ENCODE data around the gene ETS1.

Gene ETS1

DNA sequence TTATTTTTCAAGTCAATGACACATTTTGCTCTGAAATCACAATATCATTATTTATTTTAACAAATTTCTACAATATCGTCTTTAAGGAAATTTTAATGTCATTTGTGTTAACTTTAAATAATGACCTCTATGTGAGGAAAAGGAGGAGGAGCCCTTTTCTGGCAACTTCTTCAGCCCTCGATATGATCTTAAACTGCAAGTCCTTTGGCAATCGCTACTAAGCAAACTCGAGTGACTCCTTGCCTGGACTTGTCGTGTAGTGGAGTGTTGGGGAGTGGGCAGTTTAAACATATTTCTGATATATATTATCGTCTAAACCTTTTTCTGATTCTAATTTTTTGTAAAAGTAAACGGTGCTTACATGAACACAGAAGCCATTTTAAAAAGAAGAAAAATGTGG, 16.7 kb downstream of the ETS1 start:
- Histone ChIP-seq H2AFZ (ENCODE audit: low read depth) (no peak overlapping the region), H4K20me1 (ENCODE audit: insufficient read depth) (no peaks in the 10 kb centered on the region), H3K27me3 (ENCODE audit: insufficient read depth, low read depth) (no peaks in the 10 kb centered on the region), H3K4me3 (IDR thresholded peaks at IDR 0.05; ENCODE audit: insufficient read depth, low read depth, low read length) (no peak overlapping the region), H3K9ac (no peak overlapping the region), H3K4me2 (no peak overlapping the region), H3K36me3 (ENCODE audit: insufficient read depth) (no peaks in the 10 kb centered on the region), H3K79me2 (ENCODE audit: insufficient read depth, low read depth) (no peaks in the 10 kb centered on the region), H3K27ac (no peak overlapping the region), H3K4me1 (ENCODE audit: low read depth, poor library complexity, severe bottlenecking) (no peaks in the 10 kb centered on the region)
- TF ChIP-seq, protein P1, sequence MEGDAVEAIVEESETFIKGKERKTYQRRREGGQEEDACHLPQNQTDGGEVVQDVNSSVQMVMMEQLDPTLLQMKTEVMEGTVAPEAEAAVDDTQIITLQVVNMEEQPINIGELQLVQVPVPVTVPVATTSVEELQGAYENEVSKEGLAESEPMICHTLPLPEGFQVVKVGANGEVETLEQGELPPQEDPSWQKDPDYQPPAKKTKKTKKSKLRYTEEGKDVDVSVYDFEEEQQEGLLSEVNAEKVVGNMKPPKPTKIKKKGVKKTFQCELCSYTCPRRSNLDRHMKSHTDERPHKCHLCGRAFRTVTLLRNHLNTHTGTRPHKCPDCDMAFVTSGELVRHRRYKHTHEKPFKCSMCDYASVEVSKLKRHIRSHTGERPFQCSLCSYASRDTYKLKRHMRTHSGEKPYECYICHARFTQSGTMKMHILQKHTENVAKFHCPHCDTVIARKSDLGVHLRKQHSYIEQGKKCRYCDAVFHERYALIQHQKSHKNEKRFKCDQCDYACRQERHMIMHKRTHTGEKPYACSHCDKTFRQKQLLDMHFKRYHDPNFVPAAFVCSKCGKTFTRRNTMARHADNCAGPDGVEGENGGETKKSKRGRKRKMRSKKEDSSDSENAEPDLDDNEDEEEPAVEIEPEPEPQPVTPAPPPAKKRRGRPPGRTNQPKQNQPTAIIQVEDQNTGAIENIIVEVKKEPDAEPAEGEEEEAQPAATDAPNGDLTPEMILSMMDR (conservative IDR thresholded peaks at IDR 0.05; ENCODE audit: low read depth, low read length), result no peak

DNA sequence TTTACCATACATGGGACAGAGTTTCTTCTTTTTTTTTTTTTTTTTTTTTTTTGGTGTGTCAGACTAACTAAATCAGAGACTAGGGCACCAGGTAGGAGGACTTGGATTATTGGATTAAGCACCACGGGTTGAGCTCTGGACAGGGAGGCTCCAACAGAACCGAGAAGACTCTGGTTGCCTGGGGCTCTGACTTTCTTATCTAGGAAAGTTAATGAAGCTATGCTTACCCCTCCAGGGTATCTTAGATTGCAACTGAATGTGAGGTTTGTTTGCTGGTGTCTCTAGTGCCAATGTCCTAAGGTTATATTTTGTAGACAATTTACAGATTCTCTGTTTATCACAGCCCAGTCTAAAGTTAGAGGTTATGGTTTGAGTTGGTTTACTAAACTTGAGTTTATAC, 18.1 kb downstream of the ETS1 start:
- no peak overlapping the region for H3K4me2 ChIP-seq
- no peaks in the 10 kb centered on the region for H3K36me3 ChIP-seq (ENCODE audit: insufficient read depth)
- H4K20me1 ChIP-seq (ENCODE audit: insufficient read depth), result no peaks in the 10 kb centered on the region

DNA sequence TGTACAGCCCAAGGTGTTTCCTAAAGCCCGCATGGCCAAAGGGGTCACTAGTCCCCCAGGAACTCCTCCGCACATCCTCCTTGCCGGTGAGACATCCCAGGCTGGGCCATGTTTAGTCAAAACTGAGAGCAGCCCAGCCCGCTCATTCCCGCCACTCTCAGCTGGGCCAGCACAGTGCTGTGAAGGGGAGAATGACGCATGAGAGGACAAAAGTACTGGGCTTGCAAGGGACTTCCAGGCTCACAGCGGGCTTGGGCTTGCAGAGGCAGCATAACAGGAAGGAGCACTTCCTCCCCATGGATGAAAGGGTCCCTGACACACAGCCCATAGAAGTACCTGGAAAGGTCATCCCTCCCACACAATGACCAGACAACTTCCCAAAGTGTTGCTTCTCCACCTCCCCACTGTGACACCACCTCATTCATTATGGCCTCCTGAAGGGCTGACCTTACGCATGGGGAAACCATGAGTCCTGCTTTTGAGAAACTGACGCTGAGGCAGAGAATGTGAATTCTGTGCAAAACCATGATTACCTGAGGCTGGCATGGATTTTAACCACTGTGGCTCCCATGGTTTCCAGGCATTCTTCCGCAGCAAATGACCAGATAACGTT, 19.1 kb downstream of the ETS1 start:
- H2AFZ ChIP-seq (ENCODE audit: low read depth), result no peak overlapping the region
- H3K4me3 ChIP-seq (IDR thresholded peaks at IDR 0.05; ENCODE audit: insufficient read depth, low read depth, low read length), result no peak overlapping the region
- H3K79me2 ChIP-seq (ENCODE audit: insufficient read depth, low read depth), result no peaks in the 10 kb centered on the region
- no peaks in the 10 kb centered on the region for H4K20me1 ChIP-seq (ENCODE audit: insufficient read depth)
- no peaks in the 10 kb centered on the region for H3K4me1 ChIP-seq (ENCODE audit: low read depth, poor library complexity, severe bottlenecking)
- no peak overlapping the region for H3K4me2 ChIP-seq
- H3K36me3 ChIP-seq (ENCODE audit: insufficient read depth), result no peaks in the 10 kb centered on the region
- no peak overlapping the region for H3K9ac ChIP-seq
- no peaks in the 10 kb centered on the region for H3K27me3 ChIP-seq (ENCODE audit: insufficient read depth, low read depth)
- no peak overlapping the region for H3K27ac ChIP-seq
- TF ChIP-seq, protein P1 (conservative IDR thresholded peaks at IDR 0.05; ENCODE audit: low read depth, low read length), result no peak

More for the DNA sequence above, 18.1 kb downstream of the ETS1 start:
- H3K9ac ChIP-seq, result no peak overlapping the region
- no peaks in the 10 kb centered on the region for H3K4me1 ChIP-seq (ENCODE audit: low read depth, poor library complexity, severe bottlenecking)
- no peak overlapping the region for H2AFZ ChIP-seq (ENCODE audit: low read depth)
- no peak overlapping the region for H3K27ac ChIP-seq
- H3K79me2 ChIP-seq (ENCODE audit: insufficient read depth, low read depth), result no peaks in the 10 kb centered on the region
- TF ChIP-seq, protein P1 (conservative IDR thresholded peaks at IDR 0.05; ENCODE audit: low read depth, low read length), result no peak
- no peaks in the 10 kb centered on the region for H3K27me3 ChIP-seq (ENCODE audit: insufficient read depth, low read depth)
- no peak overlapping the region for H3K4me3 ChIP-seq (IDR thresholded peaks at IDR 0.05; ENCODE audit: insufficient read depth, low read depth, low read length)

DNA sequence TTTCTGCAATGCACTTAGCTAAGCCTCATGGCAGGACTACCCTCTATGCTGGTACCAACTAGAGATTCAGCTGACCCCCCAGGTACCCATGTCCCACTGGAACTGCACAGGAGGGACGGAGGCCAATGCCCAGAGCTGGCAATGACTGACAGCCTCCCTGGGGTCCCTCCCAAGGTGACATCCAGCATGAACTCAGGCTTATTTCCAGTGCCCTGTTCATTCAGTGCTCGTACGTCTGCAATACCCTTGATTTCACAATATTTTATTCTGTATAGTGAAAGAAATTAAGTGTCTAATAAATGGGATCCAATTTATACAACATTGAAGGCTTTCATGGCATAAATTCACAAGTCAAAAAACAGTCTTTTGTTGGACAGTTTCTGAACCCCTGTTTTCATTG, 20.2 kb downstream of the ETS1 start:
- H3K27me3 ChIP-seq (ENCODE audit: insufficient read depth, low read depth), result no peaks in the 10 kb centered on the region
- no peak overlapping the region for H3K9ac ChIP-seq
- H3K4me3 ChIP-seq (IDR thresholded peaks at IDR 0.05; ENCODE audit: insufficient read depth, low read depth, low read length), result no peak overlapping the region
- no peaks in the 10 kb centered on the region for H3K36me3 ChIP-seq (ENCODE audit: insufficient read depth)
- no peaks in the 10 kb centered on the region for H4K20me1 ChIP-seq (ENCODE audit: insufficient read depth)
- no peaks in the 10 kb centered on the region for H3K79me2 ChIP-seq (ENCODE audit: insufficient read depth, low read depth)
- TF ChIP-seq, protein P1 (conservative IDR thresholded peaks at IDR 0.05; ENCODE audit: low read depth, low read length), result no peak
- H3K27ac ChIP-seq, result no peak overlapping the region
- no peak overlapping the region for H3K4me2 ChIP-seq
- no peak overlapping the region for H2AFZ ChIP-seq (ENCODE audit: low read depth)
- no peaks in the 10 kb centered on the region for H3K4me1 ChIP-seq (ENCODE audit: low read depth, poor library complexity, severe bottlenecking)
